GM12892 (cell line): ENCODE results near the gene NCCRP1.

Source experiments
- POLR2AphosphoS5 ChIP-seq: IDR thresholded peaks from 2 replicates; pipeline ENCODE4 v1.6.1; 2011; ENCODE audit warnings: low read depth, low read length, control low read depth
- TAF1 ChIP-seq: IDR thresholded peaks from 2 replicates; pipeline ENCODE4 v1.6.1; 2011; ENCODE audit warnings: low read depth, mild to moderate bottlenecking, control low read depth, low read length, borderline replicate concordance

GRCh38 chr19:39217094-39217493 lies 20.3 kb downstream of the NCCRP1 start:
- TF ChIP-seq TAF1 = no peak
- TF ChIP-seq POLR2AphosphoS5 = no peak
